Bronchial smooth muscle cell (primary cell): ENCODE measurements around the gene BRD8. TPM values are rescaled to one million over a fixed set of nuclear protein-coding genes. Genes with fewer than 3 reads are reported as not detected.

Experiments used
- total RNA-seq: library from RNA; depleted of rRNA; stranded (reverse); fragments of >200 nt; gene quantifications from 2 replicates; pipeline ENCODE4 v1.2.1, GENCODE V29; 2014

The BRD8 gene
- 43.0 and 56.2 TPM in 2 replicates for total RNA-seq

GRCh38 chr5:138178516-138179276 lies at the start of gene BRD8, which contains the start of gene KIF20A:
BRD8 (minus strand) TSS chr5:138178630; CDS start chr5:138178614, 16 bp downstream.
KIF20A (plus strand) TSS chr5:138179112; CDS start chr5:138179681, 569 bp downstream.

GRCh38 chr5:138213161-138214029 lies 35.0 kb upstream of the BRD8 start, which contains the start of gene CDC23:
CDC23 (minus strand) TSS chr5:138213323; CDS start chr5:138213312, 11 bp downstream.

GRCh38 chr5:138138949-138139780 lies 39.3 kb downstream of the BRD8 start, which contains the start of gene NME5:
NME5 (minus strand) TSS chr5:138139428; CDS start chr5:138138780, 648 bp downstream.

Other genes starting within 250 kb of the BRD8 start
- 16.4 and 17.9 TPM in 2 replicates for gene FAM13B, start 145.6 kb downstream of the BRD8 start, total RNA-seq
- gene WNT8A, start 94.6 kb downstream of the BRD8 start, total RNA-seq, result not detected in 2 replicates
- gene NME5, start 39.2 kb downstream of the BRD8 start, total RNA-seq, result 2.7 and 3.9 TPM in 2 replicates
- 4.0 and 10.2 TPM in 2 replicates for gene KIF20A, start 482 bp upstream of the BRD8 start, total RNA-seq
- 13.1 and 16.7 TPM in 2 replicates for gene CDC23, start 34.7 kb upstream of the BRD8 start, total RNA-seq
- gene GFRA3, start 96.0 kb upstream of the BRD8 start, total RNA-seq, result 0.09 TPM in 1 of 2 replicates, not detected in the other
- 0.26 and 1.1 TPM in 2 replicates for gene CDC25C, start 153.2 kb upstream of the BRD8 start, total RNA-seq
- 32.0 and 41.1 TPM in 2 replicates for gene FAM53C, start 159.6 kb upstream of the BRD8 start, total RNA-seq
- 34.8 and 40.2 TPM in 2 replicates for gene KDM3B, start 174.1 kb upstream of the BRD8 start, total RNA-seq